ENCODE data around the gene ZDHHC12.

DNA sequence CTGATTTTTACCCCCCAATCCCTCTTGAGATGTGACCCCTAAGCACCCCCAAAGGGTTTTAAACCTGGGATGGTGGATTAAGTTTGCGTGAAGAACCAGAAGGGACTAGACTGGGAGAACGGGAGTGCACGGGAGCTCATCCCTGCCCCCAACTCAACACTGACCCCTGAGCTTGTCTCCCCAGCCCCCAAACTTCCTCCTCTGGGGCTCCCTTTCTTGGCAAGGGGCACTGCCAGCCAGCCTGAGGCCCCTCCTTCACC is 39.9 kb downstream of the ZDHHC12 start:
- TF ChIP-seq, protein P1, sequence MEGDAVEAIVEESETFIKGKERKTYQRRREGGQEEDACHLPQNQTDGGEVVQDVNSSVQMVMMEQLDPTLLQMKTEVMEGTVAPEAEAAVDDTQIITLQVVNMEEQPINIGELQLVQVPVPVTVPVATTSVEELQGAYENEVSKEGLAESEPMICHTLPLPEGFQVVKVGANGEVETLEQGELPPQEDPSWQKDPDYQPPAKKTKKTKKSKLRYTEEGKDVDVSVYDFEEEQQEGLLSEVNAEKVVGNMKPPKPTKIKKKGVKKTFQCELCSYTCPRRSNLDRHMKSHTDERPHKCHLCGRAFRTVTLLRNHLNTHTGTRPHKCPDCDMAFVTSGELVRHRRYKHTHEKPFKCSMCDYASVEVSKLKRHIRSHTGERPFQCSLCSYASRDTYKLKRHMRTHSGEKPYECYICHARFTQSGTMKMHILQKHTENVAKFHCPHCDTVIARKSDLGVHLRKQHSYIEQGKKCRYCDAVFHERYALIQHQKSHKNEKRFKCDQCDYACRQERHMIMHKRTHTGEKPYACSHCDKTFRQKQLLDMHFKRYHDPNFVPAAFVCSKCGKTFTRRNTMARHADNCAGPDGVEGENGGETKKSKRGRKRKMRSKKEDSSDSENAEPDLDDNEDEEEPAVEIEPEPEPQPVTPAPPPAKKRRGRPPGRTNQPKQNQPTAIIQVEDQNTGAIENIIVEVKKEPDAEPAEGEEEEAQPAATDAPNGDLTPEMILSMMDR (IDR thresholded peaks at IDR 0.05): no peak
- TF ChIP-seq POLR2A (IDR thresholded peaks at IDR 0.05): no peak

Measured in testis (tissue), 2 donors.